T-helper 17 cell (primary cell): ENCODE measurements around the gene TMEM121. TPM values are rescaled to one million over a fixed set of nuclear protein-coding genes. Genes with fewer than 3 reads are reported as not detected.

Experiments
- ATAC-seq: fragments of 150-1000 bp; cut with Tn5 transposase; 2 replicates; pipeline ENCODE4 v1.10.0; 2021; ENCODE audit warnings: mild to moderate bottlenecking, moderate library complexity
- DNase-seq, 3 donors: peaks; one replicate each; pipeline versions ENCODE4 v3.0.0 to v3.0.0-alpha.2; 2020 to 2021
- H3K9me3 ChIP-seq: one replicate; pipeline ENCODE4 v1.7.0; 2013; ENCODE audit warnings: low read length, mild to moderate bottlenecking; ENCODE audit not compliant: control insufficient read depth, poor library complexity, severe bottlenecking
- H3K27ac Mint-ChIP-seq: one replicate; pipeline ENCODE4 v1.8.0; 2022; ENCODE audit warnings: mild to moderate bottlenecking, moderate library complexity, mixed read lengths
- H3K27me3 Mint-ChIP-seq: one replicate; pipeline ENCODE4 v1.8.0; 2022; ENCODE audit warnings: mixed read lengths
- H3K36me3 Mint-ChIP-seq: one replicate; pipeline ENCODE4 v1.8.0; 2022; ENCODE audit warnings: low read depth, mixed read lengths
- H3K4me1 Mint-ChIP-seq: one replicate; pipeline ENCODE4 v1.8.0; 2022; ENCODE audit warnings: mild to moderate bottlenecking, mixed read lengths
- H3K4me3 Mint-ChIP-seq: one replicate; pipeline ENCODE4 v1.8.0; 2022; ENCODE audit warnings: mild to moderate bottlenecking, moderate library complexity, mixed read lengths
- total RNA-seq, 4 donors: library from RNA in 2 of 4; stranded (reverse) in 2 of 4; gene quantifications; one replicate each; pipeline ENCODE4 v1.2.3 and lab custom pipeline; 2022 to 2026

The TMEM121 gene
- total RNA-seq, 2 donors from 2014 or later = 0.85 to 2.6 TPM

DNA sequence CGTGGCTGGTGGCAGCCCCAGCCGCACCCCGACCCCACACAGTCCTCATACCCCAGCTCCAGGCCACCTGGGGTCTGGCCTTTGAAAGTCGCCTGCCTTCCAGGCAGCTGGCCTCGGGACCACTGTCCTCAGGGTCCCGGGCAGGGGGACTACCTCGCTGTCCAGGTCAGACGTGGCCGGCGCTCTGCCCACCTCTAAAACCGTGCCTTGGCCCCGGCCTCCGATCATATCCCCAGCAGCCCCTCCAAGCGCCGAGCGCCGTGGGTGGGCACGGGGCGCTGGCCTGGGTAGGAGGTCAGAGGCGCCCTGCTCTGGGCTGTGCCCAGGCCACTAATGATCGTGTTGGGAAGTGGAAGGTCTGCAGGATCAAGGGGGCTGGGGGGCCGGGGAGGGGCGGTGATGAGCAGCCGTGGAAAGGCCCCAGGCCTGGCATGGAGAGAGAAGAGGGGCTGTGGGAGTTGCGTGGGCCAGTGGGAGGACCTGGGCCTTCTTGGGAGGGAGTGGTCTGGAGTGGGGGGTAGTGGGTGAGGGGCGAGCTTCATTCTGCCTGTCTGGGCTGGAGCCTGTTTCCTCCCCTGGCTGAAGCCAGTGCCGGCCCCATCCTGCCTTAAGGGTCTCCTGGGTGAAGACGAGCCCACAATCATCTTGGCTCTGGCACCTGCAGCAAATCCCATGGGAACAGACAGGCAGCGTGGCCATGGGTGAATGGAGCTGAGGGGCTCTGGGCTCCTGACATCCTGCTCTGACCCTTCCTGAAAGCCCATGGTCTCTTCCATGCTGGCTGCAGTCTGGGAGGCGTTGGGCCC lies 4.9 kb downstream of the TMEM121 start:
- no peaks in the 10 kb centered on the region for H3K9me3 ChIP-seq
- Mint-ChIP-seq H3K27me3 (peaks cover 9% of the 10 kb centered on the region), H3K4me1 (peaks cover 20% of the 10 kb centered on the region), H3K4me3 (peak overlapping the region; percentile 56), H3K36me3 (no peaks in the 10 kb centered on the region), H3K27ac (no peak overlapping the region)
- ATAC-seq = no peak
- DNase-seq = no peak

GRCh38 chr14:105531894-105532623 lies 5.7 kb downstream of the TMEM121 start:
- DNase-seq = no peak
- Mint-ChIP-seq H3K27me3 (peaks cover 13% of the 10 kb centered on the region), H3K4me3 (peak overlapping the region; percentile 36), H3K36me3 (no peaks in the 10 kb centered on the region), H3K27ac (no peak overlapping the region), H3K4me1 (peaks cover 21% of the 10 kb centered on the region)
- H3K9me3 ChIP-seq = no peaks in the 10 kb centered on the region
- ATAC-seq = no peak

- Mint-ChIP-seq H3K27me3 (peaks cover 13% of the 10 kb centered on the region), H3K4me3 (no peak overlapping the region), H3K27ac (no peak overlapping the region), H3K4me1 (peaks cover 18% of the 10 kb centered on the region), H3K36me3 (no peaks in the 10 kb centered on the region)
- ATAC-seq = no peak
- H3K9me3 ChIP-seq = no peaks in the 10 kb centered on the region
- no peak for DNase-seq
Observed at GRCh38 chr14:105532735-105533141, 6.4 kb downstream of the TMEM121 start.

- no peak overlapping the region for H3K4me3 Mint-ChIP-seq
- no peaks in the 10 kb centered on the region for H3K9me3 ChIP-seq
- H3K27me3 Mint-ChIP-seq = peaks cover 13% of the 10 kb centered on the region
- no peaks in the 10 kb centered on the region for H3K36me3 Mint-ChIP-seq
- ATAC-seq (no peak), DNase-seq (no peak)
- peaks cover 17% of the 10 kb centered on the region for H3K4me1 Mint-ChIP-seq
- no peak overlapping the region for H3K27ac Mint-ChIP-seq
Observed at GRCh38 chr14:105533391-105533790, 7.0 kb downstream of the TMEM121 start.

GRCh38 chr14:105533811-105534498 lies 7.6 kb downstream of the TMEM121 start:
- H3K9me3 ChIP-seq = no peaks in the 10 kb centered on the region
- H3K36me3 Mint-ChIP-seq = no peaks in the 10 kb centered on the region
- no peak for ATAC-seq
- no peak overlapping the region for H3K4me3 Mint-ChIP-seq
- H3K27ac Mint-ChIP-seq = no peak overlapping the region
- peaks cover 13% of the 10 kb centered on the region for H3K27me3 Mint-ChIP-seq
- peaks cover 17% of the 10 kb centered on the region for H3K4me1 Mint-ChIP-seq
- DNase-seq = no peak

DNA sequence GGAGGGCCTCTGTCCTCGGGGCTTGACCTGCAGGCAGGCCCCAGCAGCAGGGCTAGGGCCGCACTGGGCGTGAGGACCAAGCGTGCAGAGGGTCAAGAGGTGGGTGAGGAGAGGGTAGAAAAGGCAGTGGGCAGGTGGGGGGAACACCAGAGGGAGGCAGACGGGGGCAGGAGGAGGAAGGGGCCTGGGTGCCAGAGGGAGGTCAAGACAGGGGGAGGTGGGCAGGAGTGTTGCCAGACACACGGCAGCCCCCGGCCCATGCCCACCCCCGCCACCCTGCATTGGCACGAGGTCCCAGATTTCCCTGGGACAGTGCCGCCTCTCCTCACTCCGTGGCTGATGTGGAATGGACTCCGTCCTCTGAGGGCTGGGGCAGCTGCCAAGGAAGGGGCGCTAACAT lies 8.2 kb downstream of the TMEM121 start:
- H3K4me1 Mint-ChIP-seq = peaks cover 14% of the 10 kb centered on the region
- DNase-seq = no peak

GRCh38 chr14:105536051-105536450 lies 9.7 kb downstream of the TMEM121 start:
- no peak overlapping the region for H3K27ac Mint-ChIP-seq
- peaks cover 15% of the 10 kb centered on the region for H3K27me3 Mint-ChIP-seq
- H3K4me1 Mint-ChIP-seq = peaks cover 10% of the 10 kb centered on the region

More for the DNA sequence above, 8.2 kb downstream of the TMEM121 start:
- Mint-ChIP-seq H3K36me3 (no peaks in the 10 kb centered on the region), H3K27ac (no peak overlapping the region), H3K27me3 (peaks cover 13% of the 10 kb centered on the region), H3K4me3 (no peak overlapping the region)
- no peak for ATAC-seq
- H3K9me3 ChIP-seq = no peaks in the 10 kb centered on the region

GRCh38 chr14:105536691-105537579 lies 10.6 kb downstream of the TMEM121 start:
- Mint-ChIP-seq H3K36me3 (peaks cover 4% of the 10 kb centered on the region), H3K4me1 (peaks cover 8% of the 10 kb centered on the region), H3K27ac (no peak overlapping the region), H3K4me3 (no peak overlapping the region), H3K27me3 (peaks cover 24% of the 10 kb centered on the region)
- no peak for DNase-seq
- H3K9me3 ChIP-seq = no peaks in the 10 kb centered on the region
- no peak for ATAC-seq

More at GRCh38 chr14:105536051-105536450, 9.7 kb downstream of the TMEM121 start:
- no peak for DNase-seq
- no peaks in the 10 kb centered on the region for H3K9me3 ChIP-seq
- Mint-ChIP-seq H3K4me3 (no peak overlapping the region), H3K36me3 (peaks cover 1% of the 10 kb centered on the region)
- ATAC-seq = no peak

DNA sequence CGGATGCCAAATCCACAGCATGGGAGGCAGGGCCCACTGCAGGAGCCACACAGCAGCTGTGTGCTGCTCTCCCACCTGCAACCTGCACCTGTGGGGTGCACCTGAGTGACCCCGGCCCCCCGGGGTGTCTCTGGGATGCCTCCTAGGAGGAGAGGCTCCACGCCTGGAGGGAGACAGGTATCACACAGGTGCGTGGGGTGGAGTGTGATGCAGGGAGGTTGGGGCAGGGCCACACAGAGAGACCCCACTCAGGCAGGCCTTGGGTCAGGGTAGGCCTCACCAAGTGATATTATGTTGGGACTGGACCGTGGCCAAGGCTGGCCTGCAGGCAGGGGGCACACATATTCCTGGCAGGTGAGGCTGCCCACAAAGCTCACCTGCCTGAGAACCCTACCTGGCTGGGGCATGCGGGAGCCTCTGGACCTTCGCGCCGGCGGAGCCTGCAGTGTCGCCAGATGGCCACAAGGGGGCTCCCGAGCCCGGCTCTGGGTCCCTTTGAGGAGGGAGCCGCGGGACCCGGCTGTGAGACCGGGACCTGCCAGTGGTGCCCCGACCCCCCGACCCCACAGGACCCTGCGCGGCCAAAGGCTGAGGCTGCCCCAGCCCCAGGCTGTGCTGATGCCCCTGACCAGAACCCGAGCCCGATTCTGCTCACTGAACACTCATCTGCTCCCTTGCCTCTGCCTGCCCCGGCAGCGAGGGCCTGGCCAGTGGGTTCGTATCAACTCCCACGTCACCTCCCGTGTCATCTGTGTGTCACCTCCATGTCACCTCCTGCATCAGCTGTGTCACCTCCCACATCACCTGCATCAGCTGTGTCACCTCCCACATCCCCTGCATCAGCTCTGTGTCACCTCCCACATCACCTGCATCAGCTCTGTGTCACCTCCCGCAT lies 11.4 kb downstream of the TMEM121 start:
- no peaks in the 10 kb centered on the region for H3K9me3 ChIP-seq
- Mint-ChIP-seq H3K27me3 (peaks cover 24% of the 10 kb centered on the region), H3K27ac (peak overlapping the region; percentile 27), H3K4me3 (peak overlapping the region; percentile 67), H3K4me1 (peaks cover 4% of the 10 kb centered on the region), H3K36me3 (peaks cover 4% of the 10 kb centered on the region)
- ATAC-seq = peak; percentile 85
- DNase-seq = peak; percentile 62 to 77 (median 68)

DNA sequence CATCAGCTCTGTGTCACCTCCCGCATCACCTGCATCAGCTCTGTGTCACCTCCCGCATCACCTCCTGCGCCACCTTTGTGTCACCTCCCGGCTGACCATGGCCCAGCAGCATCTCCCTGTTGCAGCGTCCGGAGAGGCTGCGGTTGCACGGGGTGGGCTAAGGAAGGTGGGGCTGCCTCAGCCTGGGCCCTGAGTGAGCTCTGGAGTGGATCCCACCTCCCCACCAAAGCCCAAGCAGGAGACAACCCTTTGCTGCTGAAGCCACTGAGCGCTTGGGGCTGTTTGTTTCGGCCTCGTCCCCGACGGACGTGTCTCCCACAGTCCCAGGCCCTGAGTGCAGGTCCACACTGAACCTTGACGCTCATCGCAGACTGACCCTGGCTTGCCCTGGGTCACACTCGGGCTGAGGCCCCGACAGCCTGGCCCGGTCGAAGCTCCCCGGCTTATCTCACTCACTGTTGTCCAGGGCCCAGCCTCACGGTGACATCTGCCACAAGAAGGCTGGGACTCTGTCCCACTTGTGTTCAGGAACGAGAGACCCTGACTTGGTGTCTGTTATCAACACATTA lies 12.2 kb downstream of the TMEM121 start:
- peaks cover 4% of the 10 kb centered on the region for H3K36me3 Mint-ChIP-seq
- ATAC-seq = no peak
- peak overlapping the region; percentile 67 for H3K4me3 Mint-ChIP-seq
- H3K27me3 Mint-ChIP-seq = peaks cover 24% of the 10 kb centered on the region
- peaks cover 4% of the 10 kb centered on the region for H3K4me1 Mint-ChIP-seq
- DNase-seq = no peak
- no peaks in the 10 kb centered on the region for H3K9me3 ChIP-seq
- peak overlapping the region; percentile 27 for H3K27ac Mint-ChIP-seq

DNA sequence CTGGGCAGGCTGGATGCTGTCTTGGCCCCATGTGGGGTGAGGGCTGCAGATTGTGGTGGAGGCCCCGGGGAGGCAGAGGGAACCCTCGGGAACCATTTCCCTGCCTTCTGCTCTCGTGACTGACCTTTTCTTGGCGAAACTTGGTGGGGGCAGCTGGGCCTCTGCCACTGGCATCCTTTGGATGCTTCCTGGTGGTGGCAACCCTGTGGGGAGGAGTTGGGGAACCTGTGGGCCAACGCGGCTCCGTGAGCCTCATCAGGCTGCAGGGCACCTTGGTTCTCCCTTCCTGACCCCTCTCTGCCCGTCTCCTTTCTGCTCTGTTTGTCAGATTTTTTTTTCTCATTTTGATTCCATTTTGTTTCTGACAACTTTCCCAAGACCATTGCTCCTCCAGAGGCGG lies 14.4 kb downstream of the TMEM121 start:
- DNase-seq (no peak), ATAC-seq (no peak)
- Mint-ChIP-seq H3K27me3 (peaks cover 18% of the 10 kb centered on the region), H3K36me3 (peaks cover 4% of the 10 kb centered on the region), H3K4me3 (no peak overlapping the region), H3K4me1 (peaks cover 4% of the 10 kb centered on the region), H3K27ac (no peak overlapping the region)
- H3K9me3 ChIP-seq = no peaks in the 10 kb centered on the region
